Lower leg skin (tissue), 4 donors: Measurements from ENCODE around the gene AHR. TPM values are rescaled to one million over a fixed set of nuclear protein-coding genes. Genes with fewer than 3 reads are reported as not detected.

ENCODE experiments used
- DNase-seq, 2 donors: peaks; one replicate each; pipeline ENCODE4 v3.0.0-alpha.2; 2019; ENCODE audit warnings: low spot score in 2 of 2
- H3K4me3 ChIP-seq: fragments of 200-600 bp; sonication (generic); 2 replicates; pipeline ENCODE4 v1.5.1; 2017; ENCODE audit warnings: mild to moderate bottlenecking, low read depth; ENCODE audit not compliant: poor library complexity, severe bottlenecking
- POLR2A ChIP-seq, 2 donors: fragments of 450-650 bp; IDR thresholded peaks; one replicate each; pipeline ENCODE4 v1.6.1; 2016 to 2017; ENCODE audit warnings: antibody characterized with exemption in 2 of 2, mild to moderate bottlenecking in 1 of 2, moderate library complexity in 1 of 2
- WGBS, 2 donors: methylation state at CpG; one replicate each; pipeline ENCODE4 v1.1.5; 2018; 5-methylcytosine and 5-hydroxymethylcytosine counted together
- intact Hi-C: fragments of 100-400 bp; cut with DNase I; formaldehyde crosslinking; loops from one replicate; pipeline ENCODE4 v1.15.0; 2023; ENCODE audit warnings: low total_unique reads
- total RNA-seq, 4 donors: library from RNA; depleted of rRNA; stranded (reverse); fragments of >200 nt; gene quantifications; one replicate each; pipeline ENCODE4 v1.1.0, GENCODE V29; 2016
- TF ChIP-seq, protein P1 (sequence below), 3 donors: fragments of 450-650 bp; IDR thresholded peaks; one replicate each; pipeline ENCODE4 v1.5.1; 2016; ENCODE audit warnings: antibody characterized with exemption in 3 of 3, mild to moderate bottlenecking in 3 of 3, moderate library complexity in 2 of 3

Gene AHR
- total RNA-seq, 4 donors from 2014 or later = 83.2 to 92.7 (median 90.0) TPM

DNA sequence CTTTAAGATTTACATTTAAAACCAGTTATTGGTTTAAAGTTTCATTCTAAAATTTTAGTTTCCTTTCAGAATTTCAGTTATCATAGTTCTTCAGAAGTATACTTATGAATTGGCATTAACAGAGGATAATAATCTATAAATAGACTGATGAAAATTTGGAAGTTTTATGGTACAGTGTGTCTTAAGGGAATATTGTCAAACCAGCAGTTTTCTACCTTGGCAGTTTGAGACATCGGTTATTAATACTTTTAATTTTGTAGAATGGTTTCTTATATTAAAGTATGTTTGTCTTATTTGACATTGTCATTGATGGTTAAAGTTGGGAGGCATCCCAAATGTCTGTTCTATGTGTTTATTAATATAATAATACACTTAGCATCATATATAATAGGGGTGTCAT is 2.0 kb downstream of the AHR start:
- WGBS, 2 donors = 7 to 9% methylated on average over 1 of the region's 1 CpG
- no peak for DNase-seq
- TF ChIP-seq, protein P1, sequence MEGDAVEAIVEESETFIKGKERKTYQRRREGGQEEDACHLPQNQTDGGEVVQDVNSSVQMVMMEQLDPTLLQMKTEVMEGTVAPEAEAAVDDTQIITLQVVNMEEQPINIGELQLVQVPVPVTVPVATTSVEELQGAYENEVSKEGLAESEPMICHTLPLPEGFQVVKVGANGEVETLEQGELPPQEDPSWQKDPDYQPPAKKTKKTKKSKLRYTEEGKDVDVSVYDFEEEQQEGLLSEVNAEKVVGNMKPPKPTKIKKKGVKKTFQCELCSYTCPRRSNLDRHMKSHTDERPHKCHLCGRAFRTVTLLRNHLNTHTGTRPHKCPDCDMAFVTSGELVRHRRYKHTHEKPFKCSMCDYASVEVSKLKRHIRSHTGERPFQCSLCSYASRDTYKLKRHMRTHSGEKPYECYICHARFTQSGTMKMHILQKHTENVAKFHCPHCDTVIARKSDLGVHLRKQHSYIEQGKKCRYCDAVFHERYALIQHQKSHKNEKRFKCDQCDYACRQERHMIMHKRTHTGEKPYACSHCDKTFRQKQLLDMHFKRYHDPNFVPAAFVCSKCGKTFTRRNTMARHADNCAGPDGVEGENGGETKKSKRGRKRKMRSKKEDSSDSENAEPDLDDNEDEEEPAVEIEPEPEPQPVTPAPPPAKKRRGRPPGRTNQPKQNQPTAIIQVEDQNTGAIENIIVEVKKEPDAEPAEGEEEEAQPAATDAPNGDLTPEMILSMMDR (IDR thresholded peaks at IDR 0.05) = no peak
- TF ChIP-seq POLR2A (IDR thresholded peaks at IDR 0.05) = no peak
- no peak overlapping the region for H3K4me3 ChIP-seq
- intact Hi-C loops = loop anchor here (5.0 kb wide), 1 partner anchor 313 kb away; no protein-coding TSS in a partner anchor

DNA sequence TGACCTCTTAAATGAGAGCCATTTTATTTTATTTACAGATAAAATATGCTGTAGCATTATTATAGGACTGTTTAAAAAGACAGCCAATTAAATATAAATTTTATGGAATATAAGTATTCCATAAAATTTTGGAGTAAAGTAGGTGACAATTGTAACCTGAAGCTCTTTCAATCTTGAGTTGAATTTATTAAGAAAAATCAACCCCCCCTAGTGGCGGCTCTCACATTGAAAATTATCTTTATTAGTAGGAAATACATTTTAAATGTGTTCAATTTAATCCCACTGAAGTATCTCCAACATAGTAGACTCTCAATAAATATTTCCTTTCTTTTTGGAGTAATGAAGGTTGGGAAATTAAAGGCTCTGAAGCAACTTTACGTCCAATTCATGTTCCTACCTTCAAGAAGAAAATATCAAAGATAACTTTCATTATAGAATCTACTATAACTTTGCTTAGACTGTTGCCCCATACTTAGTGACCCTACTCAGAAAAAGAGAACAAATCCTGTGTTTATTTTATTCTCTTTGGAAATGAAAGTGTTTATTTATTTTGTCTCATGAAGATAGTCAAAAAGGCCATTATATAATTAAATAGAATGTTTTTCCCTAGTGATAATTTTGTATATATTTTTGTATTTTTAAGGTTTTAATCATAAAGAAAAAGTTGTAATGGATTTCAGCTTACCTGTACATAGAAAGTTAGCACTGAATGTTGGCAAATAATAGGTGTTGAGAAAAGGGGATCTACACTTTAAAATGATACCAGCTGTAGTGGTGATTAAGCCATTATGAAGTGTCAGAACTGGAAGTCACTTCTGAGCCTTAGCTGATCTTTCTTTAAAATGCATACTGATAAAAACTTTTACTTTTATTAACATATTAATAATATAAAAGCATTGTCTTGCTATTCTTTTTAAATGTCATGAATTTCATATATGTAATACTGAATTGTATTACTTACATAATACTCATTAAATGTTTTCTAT is 3.3 kb downstream of the AHR start:
- peak in 1 of 2 donors; percentile 68 for DNase-seq
- WGBS, 2 donors = 3 to 6% methylated on average over 2 of the region's 2 CpGs

DNA sequence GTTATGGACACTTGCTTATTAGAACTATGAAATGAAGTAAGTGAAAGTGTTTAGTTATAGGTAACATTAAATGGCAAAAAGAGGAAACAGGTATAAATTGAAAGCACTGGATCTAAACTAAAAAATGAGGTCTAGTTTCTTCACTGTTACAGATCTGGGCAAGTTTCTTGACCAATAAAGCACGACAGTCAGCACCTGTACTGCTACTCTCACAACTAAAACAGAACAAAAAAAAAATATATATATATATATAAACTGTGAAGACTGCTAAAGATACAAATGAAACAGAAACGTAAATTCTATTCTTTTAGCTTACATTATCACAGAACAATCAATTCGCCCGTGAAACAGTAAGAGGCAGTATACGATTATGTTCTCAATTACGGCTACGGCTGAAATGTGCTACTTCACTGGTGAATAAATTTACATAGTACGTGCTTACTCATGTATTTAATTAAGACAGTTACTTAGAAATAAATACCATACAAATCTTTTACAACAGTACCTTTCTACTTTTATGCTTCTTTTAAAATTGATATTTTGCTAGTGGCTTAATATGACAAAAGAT is 4.2 kb downstream of the AHR start:
- intact Hi-C loops = loop anchor here (5.0 kb wide), 1 partner anchor 315 kb away; no protein-coding TSS in a partner anchor
- DNase-seq = no peak
- no peak overlapping the region for H3K4me3 ChIP-seq
- TF ChIP-seq, protein P1 (IDR thresholded peaks at IDR 0.05) = no peak
- no peak for TF ChIP-seq POLR2A (IDR thresholded peaks at IDR 0.05)
- WGBS, 2 donors = 7 to 10% methylated on average over 8 of the region's 8 CpGs

More for the DNA sequence above, 3.3 kb downstream of the AHR start:
- TF ChIP-seq, protein P1 (IDR thresholded peaks at IDR 0.05) = no peak
- no peak for TF ChIP-seq POLR2A (IDR thresholded peaks at IDR 0.05)
- intact Hi-C loops = loop anchor here (5.0 kb wide), 1 partner anchor 314 kb away; no protein-coding TSS in a partner anchor
- H3K4me3 ChIP-seq = no peak overlapping the region

DNA sequence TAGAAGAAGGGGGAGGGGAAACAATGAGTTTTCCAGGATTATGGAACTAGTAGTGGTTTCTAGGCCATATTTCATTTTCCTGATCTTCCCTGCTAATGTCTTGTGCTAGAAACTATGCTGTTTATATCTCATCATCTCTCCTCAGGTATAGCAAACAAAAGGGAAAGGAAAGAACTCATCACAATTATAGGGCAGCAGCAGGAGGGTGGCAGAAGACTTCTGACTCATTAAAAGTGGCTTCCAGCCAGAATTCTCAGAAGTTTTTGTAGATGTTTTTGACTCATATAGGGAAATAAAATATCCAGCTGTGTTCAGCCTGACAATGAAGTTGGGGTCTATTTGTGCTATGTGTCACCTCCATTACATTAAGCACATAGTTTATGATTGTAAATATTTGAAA is 6.5 kb downstream of the AHR start:
- intact Hi-C loops = loop anchor here (5.0 kb wide), 1 partner anchor 318 kb away; no protein-coding TSS in a partner anchor
- TF ChIP-seq, protein P1 (IDR thresholded peaks at IDR 0.05) = no peak
- TF ChIP-seq POLR2A (IDR thresholded peaks at IDR 0.05) = no peak
- H3K4me3 ChIP-seq = no peak overlapping the region
- DNase-seq = no peak

DNA sequence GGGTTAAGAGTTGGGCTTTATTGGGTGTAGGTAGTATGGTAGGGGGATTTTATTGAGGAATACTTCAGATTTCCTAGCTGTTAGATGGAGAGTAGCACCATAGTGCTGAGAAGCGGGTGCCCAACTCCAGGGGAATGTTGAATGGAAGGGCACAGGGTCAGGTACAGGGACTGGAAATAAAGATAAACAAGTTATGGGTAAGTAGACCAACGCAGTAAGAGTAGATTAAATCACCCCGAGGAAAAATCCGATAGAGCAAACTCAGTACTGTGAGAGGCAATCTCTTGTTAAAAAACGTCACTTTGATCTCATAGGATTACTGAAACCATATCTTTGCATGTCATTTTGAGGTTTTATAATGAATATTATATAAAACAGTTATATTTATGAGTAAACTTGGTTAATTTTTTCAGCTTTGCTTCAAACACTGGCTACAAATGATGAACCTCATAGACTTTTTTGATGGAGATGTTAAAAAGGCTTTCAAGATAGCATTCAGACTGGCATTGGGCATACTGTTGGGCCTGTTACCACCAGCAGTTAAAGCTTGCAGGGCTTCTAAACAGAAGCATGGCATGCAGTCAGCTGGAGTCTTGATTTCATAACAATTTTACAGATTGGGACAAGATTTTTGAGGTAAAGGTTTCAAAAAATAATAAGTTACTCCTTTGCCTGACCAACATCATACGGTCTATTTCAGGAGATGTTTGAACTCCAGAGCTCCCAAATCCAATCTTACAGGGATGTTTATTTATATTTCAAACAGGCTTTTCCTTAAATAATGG is 7.1 kb downstream of the AHR start:
- no peak overlapping the region for H3K4me3 ChIP-seq
- intact Hi-C loops = no loop called here
- WGBS, 2 donors = 44 to 63% methylated on average over 6 of the region's 6 CpGs
- DNase-seq = no peak
- no peak for TF ChIP-seq POLR2A (IDR thresholded peaks at IDR 0.05)
- TF ChIP-seq, protein P1 (IDR thresholded peaks at IDR 0.05) = no peak
